ENCODE results near the gene FLYWCH1. TPM values are rescaled to one million over a fixed set of nuclear protein-coding genes. Genes with fewer than 3 reads are reported as not detected.
A peak's percentile ranks its signal among the peaks of the same experiment; 100 is the strongest.

Gene FLYWCH1
- total RNA-seq, 2 experiments from 2014 or later = 44.6 to 48.9 TPM

GRCh38 chr16:2955779-2956578 is 44.2 kb downstream of the FLYWCH1 start:
- Mint-ChIP-seq H3K4me3 (no peak overlapping the region), H3K36me3 (ENCODE audit: low read depth) (no peaks in the 10 kb centered on the region), H3K27me3 (ENCODE audit: low read depth) (peaks cover 8% of the 10 kb centered on the region), H3K9me3 (ENCODE audit: insufficient read depth) (no peaks in the 10 kb centered on the region), H3K4me1 (ENCODE audit: low read depth) (peaks cover 7% of the 10 kb centered on the region), H3K27ac (no peak overlapping the region)
- ChIA-PET POLR2A (no interaction called here), CTCF (interaction anchor here (1.0 to 1.2 kb wide), 2 partner anchors 9 to 29 kb away, joined by 4 to 6 read pairs; no protein-coding TSS in a partner anchor)
- DNase-seq = no peak
- no peak for ATAC-seq

- H3K4me1 Mint-ChIP-seq (ENCODE audit: low read depth) = peaks cover 7% of the 10 kb centered on the region
- CTCF ChIA-PET = interaction anchor here (1.0 to 1.2 kb wide), 2 partner anchors 10 to 30 kb away, joined by 4 to 6 read pairs; no protein-coding TSS in a partner anchor
- no peaks in the 10 kb centered on the region for H3K9me3 Mint-ChIP-seq (ENCODE audit: insufficient read depth)
- H3K4me3 Mint-ChIP-seq = no peak overlapping the region
- H3K36me3 Mint-ChIP-seq (ENCODE audit: low read depth) = no peaks in the 10 kb centered on the region
- ATAC-seq (no peak), DNase-seq (no peak)
- no peak overlapping the region for H3K27ac Mint-ChIP-seq
- H3K27me3 Mint-ChIP-seq (ENCODE audit: low read depth) = peaks cover 8% of the 10 kb centered on the region
- POLR2A ChIA-PET = no interaction called here
These were observed 44.8 kb downstream of the FLYWCH1 start for GRCh38 chr16:2956579-2956956.

- POLR2A ChIA-PET = no interaction called here
- Mint-ChIP-seq H3K27ac (no peak overlapping the region), H3K27me3 (ENCODE audit: low read depth) (peaks cover 25% of the 10 kb centered on the region), H3K4me1 (ENCODE audit: low read depth) (peaks cover 11% of the 10 kb centered on the region), H3K4me3 (no peak overlapping the region), H3K36me3 (ENCODE audit: low read depth) (no peaks in the 10 kb centered on the region), H3K9me3 (ENCODE audit: insufficient read depth) (no peaks in the 10 kb centered on the region)
- DNase-seq (no peak), ATAC-seq (no peak)
- CTCF ChIA-PET = interaction anchor here (1.9 to 2.2 kb wide), 2 partner anchors 11 to 32 kb away, joined by 7 to 9 read pairs; partner anchors contain the start of gene PAQR4
These were observed 47.5 kb downstream of the FLYWCH1 start for GRCh38 chr16:2959206-2959605.

GRCh38 chr16:2960183-2961010 is 48.7 kb downstream of the FLYWCH1 start:
- POLR2A ChIA-PET = interaction anchor here (1.0 kb wide), 1 partner anchor 9 kb away, joined by 3 read pairs; the partner anchor contains the start of gene PAQR4
- peaks cover 28% of the 10 kb centered on the region for H3K27me3 Mint-ChIP-seq (ENCODE audit: low read depth)

GRCh38 chr16:2962334-2963073 is 50.8 kb downstream of the FLYWCH1 start:
- DNase-seq (no peak), ATAC-seq (no peak)
- ChIA-PET POLR2A (interaction anchor here (1.3 kb wide), 1 partner anchor 18 kb away, joined by 3 read pairs; the partner anchor contains the start of gene PKMYT1), CTCF (interaction anchor here (0.9 to 1.6 kb wide), 8 partner anchors 9 to 96 kb away, joined by 3 to 5 read pairs (median 4); partner anchors contain the start of gene PKMYT1)
- Mint-ChIP-seq H3K4me1 (ENCODE audit: low read depth) (peaks cover 23% of the 10 kb centered on the region), H3K4me3 (no peak overlapping the region), H3K27ac (no peak overlapping the region), H3K36me3 (ENCODE audit: low read depth) (no peaks in the 10 kb centered on the region), H3K27me3 (ENCODE audit: low read depth) (peaks cover 31% of the 10 kb centered on the region), H3K9me3 (ENCODE audit: insufficient read depth) (no peaks in the 10 kb centered on the region)

More at GRCh38 chr16:2960183-2961010, 48.7 kb downstream of the FLYWCH1 start:
- Mint-ChIP-seq H3K4me3 (no peak overlapping the region), H3K9me3 (ENCODE audit: insufficient read depth) (no peaks in the 10 kb centered on the region), H3K36me3 (ENCODE audit: low read depth) (no peaks in the 10 kb centered on the region), H3K4me1 (ENCODE audit: low read depth) (peaks cover 16% of the 10 kb centered on the region), H3K27ac (no peak overlapping the region)
- CTCF ChIA-PET = interaction anchor here (1.2 to 2.2 kb wide), 3 partner anchors 9 to 41 kb away, joined by 4 to 9 read pairs (median 7); partner anchors contain the start of gene PAQR4
- ATAC-seq (no peak), DNase-seq (no peak)

- POLR2A ChIA-PET = interaction anchor here (1.3 kb wide), 1 partner anchor 17 kb away, joined by 3 read pairs; the partner anchor contains the start of gene PKMYT1
- Mint-ChIP-seq H3K27ac (no peak overlapping the region), H3K36me3 (ENCODE audit: low read depth) (no peaks in the 10 kb centered on the region), H3K4me1 (ENCODE audit: low read depth) (peaks cover 28% of the 10 kb centered on the region), H3K4me3 (no peak overlapping the region), H3K27me3 (ENCODE audit: low read depth) (peaks cover 35% of the 10 kb centered on the region), H3K9me3 (ENCODE audit: insufficient read depth) (no peaks in the 10 kb centered on the region)
- no peak for ATAC-seq
- no peak for DNase-seq
- CTCF ChIA-PET = interaction anchor here (1.3 to 1.5 kb wide), 5 partner anchors 10 to 95 kb away, joined by 3 to 4 read pairs (median 4); no protein-coding TSS in a partner anchor
These were observed 51.5 kb downstream of the FLYWCH1 start for GRCh38 chr16:2963074-2963722.

DNA sequence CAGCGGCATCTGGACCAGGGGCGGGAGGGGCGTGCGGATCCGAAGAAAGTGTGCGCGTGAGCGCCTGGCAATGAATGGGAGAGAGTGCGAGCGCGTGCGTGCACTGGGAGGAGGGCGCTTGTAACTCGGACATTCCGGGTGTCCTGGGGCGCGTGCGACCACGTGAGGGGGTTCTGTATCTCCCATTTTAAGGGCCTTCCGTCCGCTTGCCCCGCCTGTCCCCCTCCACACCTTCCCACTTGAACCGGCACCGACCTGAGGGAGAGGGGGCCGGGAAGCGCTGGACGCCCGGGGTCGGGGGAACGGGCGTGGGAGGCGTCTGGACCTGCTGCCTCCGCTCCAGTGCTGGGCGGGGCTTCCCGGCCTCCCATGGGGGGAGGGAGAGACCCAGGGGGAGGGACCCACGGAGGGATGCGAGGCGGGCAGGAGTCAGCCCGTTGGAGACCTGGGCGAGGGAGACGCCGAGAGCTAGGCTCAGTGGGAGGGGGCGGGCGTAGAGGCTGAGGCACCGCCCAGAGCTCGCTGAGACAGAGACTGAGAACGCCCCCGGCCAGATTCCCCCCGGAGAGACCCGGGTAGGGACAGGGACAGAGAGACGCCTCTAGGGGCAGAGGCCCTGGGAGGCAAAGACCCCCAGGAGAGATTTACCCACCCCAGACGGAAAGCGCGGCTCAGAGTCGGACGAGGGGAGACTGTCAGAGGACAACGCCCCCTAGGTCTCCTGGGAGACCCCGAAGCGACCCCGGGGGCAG is 52.2 kb downstream of the FLYWCH1 start, which contains the start of gene KREMEN2:
TSS of gene KREMEN2 (plus strand) at position 553 of the 752 bp plus-strand sequence. CDS start 246 bp downstream, outside the sequence.
- peaks cover 34% of the 10 kb centered on the region for H3K4me1 Mint-ChIP-seq (ENCODE audit: low read depth)
- no peak within 1 kb of the TSS for H3K27ac Mint-ChIP-seq
- ATAC-seq (no peak), DNase-seq (no peak)
- no peaks in the 10 kb centered on the region for H3K36me3 Mint-ChIP-seq (ENCODE audit: low read depth)
- peaks cover 38% of the 10 kb centered on the region for H3K27me3 Mint-ChIP-seq (ENCODE audit: low read depth)
- CTCF ChIA-PET = interaction anchor here (1.1 to 2.2 kb wide), 3 partner anchors 37 to 95 kb away, joined by 4 to 10 read pairs (median 4); no protein-coding TSS in a partner anchor
- no peaks in the 10 kb centered on the region for H3K9me3 Mint-ChIP-seq (ENCODE audit: insufficient read depth)
- POLR2A ChIA-PET = interaction anchor here (1.3 kb wide), 1 partner anchor 16 kb away, joined by 3 read pairs; the partner anchor contains the start of gene PKMYT1
- H3K4me3 Mint-ChIP-seq = peak within 1 kb of the TSS; percentile 61

GRCh38 chr16:2964475-2965336 is 53.0 kb downstream of the FLYWCH1 start:
- POLR2A ChIA-PET = interaction anchor here (0.6 kb wide), 1 partner anchor 15 kb away, joined by 3 read pairs; the partner anchor contains the start of gene PKMYT1
- peak; percentile 31 for ATAC-seq
- peak; percentile 73 for DNase-seq
- CTCF ChIA-PET = interaction anchor here (0.9 to 2.2 kb wide), 3 partner anchors 14 to 67 kb away, joined by 3 to 10 read pairs (median 4); no protein-coding TSS in a partner anchor
- Mint-ChIP-seq H3K4me3 (peak overlapping the region; percentile 34), H3K36me3 (ENCODE audit: low read depth) (no peaks in the 10 kb centered on the region), H3K27me3 (ENCODE audit: low read depth) (peaks cover 38% of the 10 kb centered on the region), H3K27ac (no peak overlapping the region), H3K9me3 (ENCODE audit: insufficient read depth) (no peaks in the 10 kb centered on the region), H3K4me1 (ENCODE audit: low read depth) (peaks cover 34% of the 10 kb centered on the region)

DNA sequence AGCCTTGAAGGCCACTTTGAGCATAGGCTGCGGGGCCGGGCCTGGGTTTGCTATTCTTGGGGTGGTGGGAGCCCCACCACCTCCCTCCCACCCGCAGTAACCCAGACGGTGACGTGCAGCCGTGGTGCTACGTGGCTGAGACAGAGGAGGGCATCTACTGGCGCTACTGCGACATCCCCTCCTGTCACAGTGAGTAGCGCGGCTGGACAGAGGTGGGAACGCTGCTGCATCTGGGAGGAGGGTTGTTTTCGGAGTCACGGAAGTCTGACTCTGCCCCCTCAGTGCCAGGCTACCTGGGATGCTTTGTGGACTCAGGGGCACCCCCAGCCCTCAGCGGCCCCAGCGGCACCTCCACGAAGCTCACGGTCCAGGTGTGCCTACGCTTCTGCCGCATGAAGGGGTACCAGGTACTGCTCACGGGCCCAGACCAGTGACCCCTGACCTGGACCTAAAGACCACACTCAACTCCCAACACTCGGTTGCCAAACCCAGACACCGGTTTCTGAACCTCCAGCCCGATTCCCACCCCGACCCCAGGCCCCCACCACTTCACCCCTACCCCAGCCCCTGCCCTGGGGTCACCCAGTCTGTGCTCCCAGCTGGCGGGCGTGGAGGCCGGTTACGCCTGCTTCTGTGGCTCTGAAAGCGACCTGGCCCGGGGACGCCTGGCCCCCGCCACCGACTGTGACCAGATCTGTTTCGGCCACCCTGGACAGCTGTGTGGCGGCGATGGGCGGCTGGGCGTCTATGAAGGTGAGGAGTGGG is 54.5 kb downstream of the FLYWCH1 start:
- Mint-ChIP-seq H3K27ac (no peak overlapping the region), H3K27me3 (ENCODE audit: low read depth) (peaks cover 34% of the 10 kb centered on the region), H3K36me3 (ENCODE audit: low read depth) (peaks cover 4% of the 10 kb centered on the region), H3K4me3 (no peak overlapping the region), H3K4me1 (ENCODE audit: low read depth) (peaks cover 43% of the 10 kb centered on the region), H3K9me3 (ENCODE audit: insufficient read depth) (no peaks in the 10 kb centered on the region)
- ChIA-PET POLR2A (interaction anchor here (2.0 kb wide), 1 partner anchor 14 kb away, joined by 16 read pairs; the partner anchor contains the start of gene PKMYT1), CTCF (interaction anchor here (0.6 to 2.2 kb wide), 3 partner anchors 12 to 284 kb away, joined by 3 to 10 read pairs (median 3); partner anchors contain the start of gene KCTD5)
- DNase-seq (no peak), ATAC-seq (no peak)
